Activated CD4-positive, alpha-beta T cell treated with anti-CD3 and anti-CD28 coated beads, Interleukin-2, amount 10 ng/mL, durations not matched to agents 24 days and 14 days (primary cell): ENCODE data around the gene SETD3. TPM values are rescaled to one million over a fixed set of nuclear protein-coding genes. Genes with fewer than 3 reads are reported as not detected.

ENCODE experiments used
- DNase-seq: peaks from one replicate; pipeline ENCODE4 v3.0.0; 2022
- H3K27ac Mint-ChIP-seq: one replicate; pipeline ENCODE4 v1.8.0; 2022; ENCODE audit warnings: mild to moderate bottlenecking, mixed read lengths
- H3K27me3 Mint-ChIP-seq: one replicate; pipeline ENCODE4 v1.8.0; 2022; ENCODE audit warnings: mixed read lengths
- H3K36me3 Mint-ChIP-seq: one replicate; pipeline ENCODE4 v1.8.0; 2022; ENCODE audit warnings: low read depth, mild to moderate bottlenecking, mixed read lengths
- H3K4me1 Mint-ChIP-seq: one replicate; pipeline ENCODE4 v1.8.0; 2021; ENCODE audit warnings: mixed read lengths
- H3K4me3 Mint-ChIP-seq: one replicate; pipeline ENCODE4 v1.8.0; 2022; ENCODE audit warnings: mild to moderate bottlenecking, moderate library complexity, mixed read lengths
- H3K9me3 Mint-ChIP-seq: one replicate; pipeline ENCODE4 v1.8.0; 2021; ENCODE audit warnings: mixed read lengths
- intact Hi-C: fragments of 100-400 bp; cut with micrococcal nuclease; formaldehyde crosslinking; loops from one replicate; pipeline ENCODE4 v1.15.1; 2023
- total RNA-seq: library from RNA; stranded (reverse); gene quantifications from 2 replicates; pipeline ENCODE4 v1.2.3, GENCODE V29; 2022

SETD3 gene
- total RNA-seq, 1 donor from 2014 or later: 57.9 TPM

DNA sequence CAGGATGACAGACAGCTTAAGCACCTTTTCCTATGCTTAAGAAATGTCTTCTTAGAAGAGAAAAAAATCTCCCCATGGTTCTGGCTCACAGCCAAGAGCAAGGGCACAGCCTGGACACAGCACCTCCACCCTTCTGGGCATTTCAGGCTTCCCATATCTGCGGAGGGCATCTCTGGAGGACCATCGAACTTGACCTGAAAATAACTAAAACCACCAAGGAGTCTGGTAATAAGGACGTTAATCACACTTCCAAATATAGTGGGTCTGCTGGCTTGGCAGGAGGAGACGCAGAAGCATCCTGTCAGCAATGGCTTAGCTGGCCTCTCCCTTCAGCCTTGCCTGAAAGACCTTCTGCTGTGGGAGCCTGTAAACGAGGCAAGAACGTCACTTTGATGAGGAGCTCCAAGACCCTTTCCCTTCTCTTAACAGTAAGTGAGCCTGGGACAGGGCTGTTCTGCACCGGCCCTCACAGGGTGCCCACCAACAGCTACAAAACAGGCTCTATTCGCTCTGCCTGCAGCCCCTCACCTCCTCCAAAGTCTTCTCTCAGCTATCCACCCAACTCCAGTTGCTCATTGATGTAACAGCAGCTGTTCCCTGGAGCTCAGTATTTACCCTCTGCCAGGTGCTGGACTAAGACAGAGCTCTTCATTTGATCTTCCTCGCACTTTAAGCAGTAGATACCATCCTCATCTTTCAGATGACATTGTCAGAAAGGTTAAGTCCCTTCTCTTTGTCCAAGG is 13.2 kb downstream of the SETD3 start:
- no peak overlapping the region for H3K27ac Mint-ChIP-seq
- peak; percentile 50 for DNase-seq
- no peak overlapping the region for H3K4me3 Mint-ChIP-seq
- intact Hi-C loops: no loop called here
- no peaks in the 10 kb centered on the region for H3K9me3 Mint-ChIP-seq
- no peaks in the 10 kb centered on the region for H3K27me3 Mint-ChIP-seq
- H3K36me3 Mint-ChIP-seq: peaks cover 11% of the 10 kb centered on the region
- peaks cover 12% of the 10 kb centered on the region for H3K4me1 Mint-ChIP-seq

GRCh38 chr14:99466758-99467157 is 13.9 kb downstream of the SETD3 start:
- peaks cover 17% of the 10 kb centered on the region for H3K4me1 Mint-ChIP-seq
- H3K27me3 Mint-ChIP-seq: no peaks in the 10 kb centered on the region
- intact Hi-C loops: no loop called here
- H3K36me3 Mint-ChIP-seq: peaks cover 18% of the 10 kb centered on the region
- no peak overlapping the region for H3K27ac Mint-ChIP-seq
- H3K4me3 Mint-ChIP-seq: no peak overlapping the region
- DNase-seq: no peak
- no peaks in the 10 kb centered on the region for H3K9me3 Mint-ChIP-seq

DNA sequence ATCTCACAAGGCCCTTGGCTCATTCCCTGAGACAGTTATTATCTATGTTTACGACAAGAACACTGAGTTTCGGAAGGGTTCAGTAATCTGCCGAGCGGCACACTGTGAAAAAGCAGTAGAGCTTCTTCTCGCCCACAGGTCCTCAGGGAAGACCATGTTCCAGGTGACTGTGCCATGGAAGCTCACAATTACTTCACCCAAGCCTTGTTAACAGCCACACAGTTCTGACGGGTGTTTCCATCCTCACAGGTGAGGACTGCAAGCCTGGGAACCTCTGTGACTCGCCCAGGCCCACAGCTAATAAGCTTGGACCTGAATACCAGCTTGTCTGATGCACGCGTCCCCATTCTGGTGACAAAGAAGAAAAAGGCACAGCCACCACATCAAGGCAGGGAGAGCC is 15.4 kb downstream of the SETD3 start:
- peaks cover 20% of the 10 kb centered on the region for H3K4me1 Mint-ChIP-seq
- no peaks in the 10 kb centered on the region for H3K9me3 Mint-ChIP-seq
- intact Hi-C loops: no loop called here
- no peaks in the 10 kb centered on the region for H3K27me3 Mint-ChIP-seq
- no peak overlapping the region for H3K4me3 Mint-ChIP-seq
- peak; percentile 50 for DNase-seq
- peaks cover 21% of the 10 kb centered on the region for H3K36me3 Mint-ChIP-seq
- H3K27ac Mint-ChIP-seq: no peak overlapping the region

- no peaks in the 10 kb centered on the region for H3K27me3 Mint-ChIP-seq
- no peak overlapping the region for H3K27ac Mint-ChIP-seq
- intact Hi-C loops: no loop called here
- H3K36me3 Mint-ChIP-seq: peaks cover 28% of the 10 kb centered on the region
- no peak for DNase-seq
- peaks cover 20% of the 10 kb centered on the region for H3K4me1 Mint-ChIP-seq
- H3K9me3 Mint-ChIP-seq: no peaks in the 10 kb centered on the region
- H3K4me3 Mint-ChIP-seq: no peak overlapping the region
Measured at GRCh38 chr14:99463974-99464373, 16.7 kb downstream of the SETD3 start.

DNA sequence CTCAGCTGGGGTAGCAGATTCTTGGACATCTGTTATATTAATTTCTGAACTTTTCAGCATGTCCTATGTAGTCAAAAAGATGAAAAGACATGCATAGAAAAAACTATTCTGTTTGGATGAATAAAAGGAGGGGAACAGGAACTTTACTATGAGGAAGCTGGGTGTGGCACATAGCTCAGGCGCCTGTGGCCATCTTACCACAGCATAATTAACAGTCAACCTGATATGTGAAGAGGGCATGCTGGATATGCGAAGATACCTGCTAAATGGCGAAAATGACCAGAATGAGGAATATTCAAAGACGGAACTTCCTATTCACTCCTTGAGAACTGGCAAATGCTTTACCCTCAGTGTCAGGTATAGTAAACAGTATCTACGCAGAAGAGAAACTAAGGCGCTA is 18.4 kb downstream of the SETD3 start:
- Mint-ChIP-seq H3K4me1 (peaks cover 9% of the 10 kb centered on the region), H3K27me3 (no peaks in the 10 kb centered on the region), H3K27ac (no peak overlapping the region), H3K36me3 (peaks cover 35% of the 10 kb centered on the region), H3K9me3 (no peaks in the 10 kb centered on the region), H3K4me3 (no peak overlapping the region)
- DNase-seq: no peak
- intact Hi-C loops: no loop called here

- no peaks in the 10 kb centered on the region for H3K9me3 Mint-ChIP-seq
- DNase-seq: no peak
- no peaks in the 10 kb centered on the region for H3K27me3 Mint-ChIP-seq
- no peak overlapping the region for H3K27ac Mint-ChIP-seq
- peaks cover 41% of the 10 kb centered on the region for H3K36me3 Mint-ChIP-seq
- intact Hi-C loops: no loop called here
- no peak overlapping the region for H3K4me3 Mint-ChIP-seq
- peaks cover 9% of the 10 kb centered on the region for H3K4me1 Mint-ChIP-seq
Measured at GRCh38 chr14:99461411-99462085, 19.1 kb downstream of the SETD3 start.

GRCh38 chr14:99460793-99461192 is 19.9 kb downstream of the SETD3 start:
- Mint-ChIP-seq H3K27ac (no peak overlapping the region), H3K27me3 (no peaks in the 10 kb centered on the region), H3K4me1 (peaks cover 9% of the 10 kb centered on the region), H3K4me3 (no peak overlapping the region), H3K9me3 (no peaks in the 10 kb centered on the region), H3K36me3 (peaks cover 41% of the 10 kb centered on the region)
- intact Hi-C loops: no loop called here
- no peak for DNase-seq

DNA sequence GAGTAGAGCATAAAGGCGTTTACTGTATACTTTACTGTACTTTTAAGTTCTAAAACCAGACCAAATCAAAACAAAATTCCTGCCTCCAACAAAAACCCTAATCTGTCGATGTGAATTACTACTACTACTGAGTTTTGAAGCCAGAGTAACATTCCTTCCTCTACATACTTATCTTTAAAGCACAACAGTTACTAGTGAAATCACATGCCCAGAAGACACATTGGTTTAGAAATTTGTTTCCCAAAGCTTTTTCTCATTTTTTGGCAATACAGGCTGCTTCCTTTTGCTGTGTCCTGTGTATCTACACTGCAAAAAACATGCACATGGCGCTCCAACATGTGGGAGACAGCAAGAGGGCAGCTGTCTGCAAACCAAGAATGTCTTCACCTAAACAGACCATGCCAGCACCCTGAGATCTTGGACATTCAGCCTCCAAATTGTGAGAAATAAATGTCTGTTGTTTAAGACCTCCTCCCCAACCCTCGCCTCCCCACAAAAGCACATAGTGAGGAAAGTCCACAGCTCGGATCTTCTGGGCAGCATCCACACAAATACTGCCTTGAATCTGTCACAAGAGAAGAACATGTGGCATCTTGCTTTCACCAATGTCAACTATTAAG is 21.1 kb downstream of the SETD3 start:
- peaks cover 39% of the 10 kb centered on the region for H3K36me3 Mint-ChIP-seq
- H3K9me3 Mint-ChIP-seq: no peaks in the 10 kb centered on the region
- no peak overlapping the region for H3K27ac Mint-ChIP-seq
- no peak overlapping the region for H3K4me3 Mint-ChIP-seq
- peaks cover 9% of the 10 kb centered on the region for H3K4me1 Mint-ChIP-seq
- no peak for DNase-seq
- intact Hi-C loops: no loop called here
- no peaks in the 10 kb centered on the region for H3K27me3 Mint-ChIP-seq

DNA sequence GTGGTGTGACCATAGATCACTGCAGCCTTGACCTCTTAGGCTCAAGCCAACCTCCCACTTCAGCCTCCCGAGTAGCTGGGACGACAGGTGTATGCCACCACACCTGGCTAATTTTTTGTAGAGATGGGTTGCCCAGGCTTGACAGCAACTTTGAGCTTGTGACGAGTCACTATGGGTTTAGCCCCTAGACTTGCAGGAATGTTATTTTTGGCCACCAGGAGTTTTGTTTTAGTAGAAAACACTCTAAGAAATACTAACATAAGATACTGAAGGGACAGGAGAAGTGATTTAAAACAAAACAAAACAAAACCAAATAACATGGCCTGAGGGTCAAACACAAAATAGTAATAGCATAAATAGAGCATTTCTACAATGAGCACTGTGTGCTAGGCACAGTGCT is 26.4 kb downstream of the SETD3 start:
- intact Hi-C loops: no loop called here
- no peaks in the 10 kb centered on the region for H3K27me3 Mint-ChIP-seq
- peaks cover 28% of the 10 kb centered on the region for H3K36me3 Mint-ChIP-seq
- H3K4me1 Mint-ChIP-seq: peaks cover 1% of the 10 kb centered on the region
- no peak for DNase-seq
- H3K27ac Mint-ChIP-seq: no peak overlapping the region
- no peaks in the 10 kb centered on the region for H3K9me3 Mint-ChIP-seq
- no peak overlapping the region for H3K4me3 Mint-ChIP-seq

- Mint-ChIP-seq H3K27me3 (no peaks in the 10 kb centered on the region), H3K27ac (no peak overlapping the region), H3K4me1 (peaks cover 1% of the 10 kb centered on the region), H3K36me3 (peaks cover 28% of the 10 kb centered on the region), H3K9me3 (no peaks in the 10 kb centered on the region), H3K4me3 (no peak overlapping the region)
- intact Hi-C loops: no loop called here
- no peak for DNase-seq
Measured at GRCh38 chr14:99452968-99453367, 27.7 kb downstream of the SETD3 start.

- intact Hi-C loops: no loop called here
- no peaks in the 10 kb centered on the region for H3K9me3 Mint-ChIP-seq
- H3K27ac Mint-ChIP-seq: no peak overlapping the region
- H3K4me3 Mint-ChIP-seq: no peak overlapping the region
- no peaks in the 10 kb centered on the region for H3K27me3 Mint-ChIP-seq
- peaks cover 24% of the 10 kb centered on the region for H3K36me3 Mint-ChIP-seq
- no peak for DNase-seq
- peaks cover 1% of the 10 kb centered on the region for H3K4me1 Mint-ChIP-seq
Measured at GRCh38 chr14:99451234-99451633, 29.4 kb downstream of the SETD3 start.

DNA sequence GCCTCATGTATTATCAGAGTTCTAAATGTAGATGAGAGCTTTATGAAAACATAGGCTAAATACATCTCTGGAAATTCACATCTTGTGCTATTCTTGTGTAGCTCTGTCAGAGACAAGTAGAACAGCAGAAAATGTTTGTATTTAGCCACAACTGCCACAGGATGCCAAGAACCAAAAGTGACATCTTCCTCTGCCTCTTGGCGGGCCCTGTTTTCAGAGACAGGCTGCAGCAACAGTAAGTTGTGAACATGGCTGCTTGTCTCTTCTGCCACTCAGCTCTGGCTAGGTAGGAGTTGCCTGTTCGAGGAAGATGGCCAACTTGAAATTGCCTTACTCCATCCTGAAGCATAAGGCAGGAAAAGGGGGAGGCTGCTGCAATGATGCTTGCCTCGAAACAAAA is 30.4 kb downstream of the SETD3 start:
- DNase-seq: no peak
- Mint-ChIP-seq H3K36me3 (peaks cover 24% of the 10 kb centered on the region), H3K4me1 (peaks cover 1% of the 10 kb centered on the region), H3K27me3 (no peaks in the 10 kb centered on the region), H3K9me3 (no peaks in the 10 kb centered on the region), H3K27ac (no peak overlapping the region), H3K4me3 (no peak overlapping the region)
- intact Hi-C loops: no loop called here

- Mint-ChIP-seq H3K27ac (no peak overlapping the region), H3K4me1 (peaks cover 1% of the 10 kb centered on the region), H3K27me3 (no peaks in the 10 kb centered on the region), H3K9me3 (no peaks in the 10 kb centered on the region), H3K36me3 (peaks cover 21% of the 10 kb centered on the region), H3K4me3 (no peak overlapping the region)
- DNase-seq: no peak
- intact Hi-C loops: no loop called here
Measured at GRCh38 chr14:99447739-99448138, 32.9 kb downstream of the SETD3 start.

DNA sequence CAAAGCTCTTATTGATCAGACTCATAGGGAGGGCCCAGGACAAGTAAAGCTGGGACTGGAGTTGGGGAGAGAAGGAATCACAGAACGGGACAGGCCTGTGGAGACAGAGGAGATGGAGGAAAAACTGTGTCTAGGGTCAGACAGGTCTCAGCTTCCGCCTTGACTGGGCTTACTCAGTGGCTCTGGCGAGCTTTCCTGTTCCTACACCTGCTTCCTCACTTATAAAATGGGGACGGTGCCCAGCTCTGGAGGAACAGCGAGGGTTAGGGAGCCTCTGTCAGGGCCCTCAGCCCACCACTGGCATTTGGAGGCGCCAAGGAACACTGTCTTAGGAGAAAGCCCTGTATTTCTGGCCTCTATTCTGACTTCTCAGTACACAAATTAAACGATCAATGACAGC is 34.7 kb downstream of the SETD3 start:
- DNase-seq: no peak
- H3K27ac Mint-ChIP-seq: no peak overlapping the region
- H3K4me3 Mint-ChIP-seq: no peak overlapping the region
- H3K36me3 Mint-ChIP-seq: peaks cover 30% of the 10 kb centered on the region
- intact Hi-C loops: no loop called here
- H3K27me3 Mint-ChIP-seq: no peaks in the 10 kb centered on the region
- H3K4me1 Mint-ChIP-seq: peaks cover 5% of the 10 kb centered on the region
- no peaks in the 10 kb centered on the region for H3K9me3 Mint-ChIP-seq
